Suprapubic skin (tissue), 4 donors: ENCODE results near the gene CALN1.

Experiments used
- POLR2A ChIP-seq, 2 donors: fragments of 450-650 bp; IDR thresholded peaks; one replicate each; pipeline ENCODE4 v1.6.1; 2017; ENCODE audit warnings: antibody characterized with exemption in 2 of 2, mild to moderate bottlenecking in 2 of 2, moderate library complexity in 2 of 2
- POLR2AphosphoS5 ChIP-seq, 3 donors: sonication (generic); formaldehyde crosslinking; IDR thresholded peaks; one replicate each; pipeline ENCODE4 v1.6.1; 2017; ENCODE audit warnings: antibody characterized with exemption in 3 of 3
- TF ChIP-seq, protein P1 (sequence below), 2 donors: fragments of 200-600 bp in 1 of 2; fragments of 450-650 bp in 1 of 2; sonication (generic) in 1 of 2; IDR thresholded peaks; one replicate each; pipeline ENCODE4 v1.5.1; 2016 to 2019; ENCODE audit warnings: antibody characterized with exemption in 2 of 2, mild to moderate bottlenecking in 1 of 2, moderate library complexity in 1 of 2

- TF ChIP-seq, protein P1, sequence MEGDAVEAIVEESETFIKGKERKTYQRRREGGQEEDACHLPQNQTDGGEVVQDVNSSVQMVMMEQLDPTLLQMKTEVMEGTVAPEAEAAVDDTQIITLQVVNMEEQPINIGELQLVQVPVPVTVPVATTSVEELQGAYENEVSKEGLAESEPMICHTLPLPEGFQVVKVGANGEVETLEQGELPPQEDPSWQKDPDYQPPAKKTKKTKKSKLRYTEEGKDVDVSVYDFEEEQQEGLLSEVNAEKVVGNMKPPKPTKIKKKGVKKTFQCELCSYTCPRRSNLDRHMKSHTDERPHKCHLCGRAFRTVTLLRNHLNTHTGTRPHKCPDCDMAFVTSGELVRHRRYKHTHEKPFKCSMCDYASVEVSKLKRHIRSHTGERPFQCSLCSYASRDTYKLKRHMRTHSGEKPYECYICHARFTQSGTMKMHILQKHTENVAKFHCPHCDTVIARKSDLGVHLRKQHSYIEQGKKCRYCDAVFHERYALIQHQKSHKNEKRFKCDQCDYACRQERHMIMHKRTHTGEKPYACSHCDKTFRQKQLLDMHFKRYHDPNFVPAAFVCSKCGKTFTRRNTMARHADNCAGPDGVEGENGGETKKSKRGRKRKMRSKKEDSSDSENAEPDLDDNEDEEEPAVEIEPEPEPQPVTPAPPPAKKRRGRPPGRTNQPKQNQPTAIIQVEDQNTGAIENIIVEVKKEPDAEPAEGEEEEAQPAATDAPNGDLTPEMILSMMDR (IDR thresholded peaks at IDR 0.05), result no peak
- TF ChIP-seq POLR2A (IDR thresholded peaks at IDR 0.05) (no peak), POLR2AphosphoS5 (IDR thresholded peaks at IDR 0.05) (no peak)
Observed at GRCh38 chr7:72415586-72415985, 3.4 kb upstream of the CALN1 start.
